HG03442 (cell line): ENCODE results near the gene WNK2.

Source experiments
- ATAC-seq: cut with Tn5 transposase; IDR thresholded peaks from one replicate; pipeline ENCODE4 v1.9.1; 2021; ENCODE audit warnings: mild to moderate bottlenecking, moderate library complexity; ENCODE audit not compliant: unreplicated experiment

WNK2 gene

DNA sequence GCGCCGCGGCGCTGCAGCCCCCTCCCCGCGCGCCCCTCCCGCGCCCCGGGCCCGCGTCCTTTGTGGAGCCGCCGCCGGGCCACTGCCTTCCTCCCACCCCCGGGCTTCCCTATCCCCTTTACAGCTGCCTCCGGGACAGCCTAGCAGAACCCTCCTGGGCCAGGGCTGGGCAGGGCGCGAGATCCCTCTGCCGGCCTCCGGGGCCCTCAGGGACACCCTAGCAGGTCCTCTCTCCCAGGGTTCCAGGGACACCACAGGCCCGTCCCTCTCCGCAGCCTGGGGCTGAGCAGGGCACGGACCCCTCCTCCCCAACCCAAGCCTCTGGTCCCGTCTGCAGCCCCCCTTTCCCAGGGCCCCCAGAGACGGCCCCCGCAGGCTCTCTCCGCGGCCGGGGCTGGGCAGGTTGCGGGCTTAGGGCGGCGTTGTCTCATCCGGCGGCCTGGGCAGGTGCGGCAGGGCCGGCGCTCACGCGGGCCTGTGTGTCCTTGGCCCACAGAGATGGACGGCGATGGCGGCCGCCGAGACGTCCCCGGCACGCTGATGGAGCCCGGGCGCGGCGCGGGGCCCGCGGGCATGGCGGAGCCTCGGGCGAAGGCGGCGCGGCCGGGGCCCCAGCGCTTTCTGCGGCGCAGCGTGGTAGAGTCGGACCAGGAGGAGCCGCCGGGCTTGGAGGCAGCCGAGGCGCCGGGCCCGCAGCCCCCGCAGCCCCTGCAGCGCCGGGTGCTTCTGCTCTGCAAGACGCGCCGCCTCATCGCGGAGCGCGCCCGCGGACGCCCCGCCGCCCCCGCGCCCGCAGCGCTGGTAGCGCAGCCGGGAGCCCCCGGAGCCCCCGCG lies 710 bp downstream of the WNK2 start:
- ATAC-seq: no peak

DNA sequence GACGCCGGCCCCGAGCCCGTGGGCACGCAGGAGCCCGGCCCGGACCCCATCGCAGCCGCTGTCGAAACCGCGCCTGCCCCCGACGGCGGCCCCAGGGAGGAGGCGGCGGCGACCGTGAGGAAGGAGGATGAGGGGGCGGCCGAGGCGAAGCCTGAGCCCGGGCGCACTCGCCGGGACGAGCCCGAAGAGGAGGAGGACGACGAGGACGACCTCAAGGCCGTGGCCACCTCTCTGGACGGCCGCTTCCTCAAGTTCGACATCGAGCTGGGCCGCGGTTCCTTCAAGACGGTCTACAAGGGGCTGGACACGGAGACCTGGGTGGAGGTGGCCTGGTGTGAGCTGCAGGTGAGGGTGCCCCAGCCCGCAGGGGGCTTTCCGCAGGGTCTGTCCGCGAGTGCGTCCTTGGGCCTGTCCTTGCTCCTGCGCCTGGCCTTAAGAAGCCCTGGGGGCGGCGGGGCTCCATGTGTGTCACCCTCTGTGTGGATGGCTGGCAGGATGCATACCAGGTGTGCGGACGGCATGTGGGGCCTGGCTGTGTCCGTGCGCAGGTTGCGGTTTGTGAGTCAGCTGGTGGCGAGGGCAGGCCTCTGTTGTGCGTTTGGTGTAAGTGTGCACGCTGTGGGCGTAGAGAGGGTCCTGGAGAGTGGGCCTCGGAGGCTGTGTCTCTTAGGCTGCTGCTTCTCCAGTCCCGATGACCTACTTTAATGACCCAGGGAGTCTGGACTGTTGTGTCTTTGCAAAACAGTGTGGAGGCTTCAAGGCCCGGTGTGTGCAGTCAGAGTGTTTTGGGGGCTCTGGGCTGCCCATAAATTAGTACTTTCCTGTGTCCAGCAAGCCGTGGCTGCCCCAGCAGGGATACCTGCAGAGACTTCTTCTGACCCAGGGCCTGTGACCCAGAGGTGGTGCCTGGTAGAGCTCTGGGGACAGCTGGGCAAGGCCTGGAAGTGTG lies 1.6 kb downstream of the WNK2 start:
- no peak for ATAC-seq

DNA sequence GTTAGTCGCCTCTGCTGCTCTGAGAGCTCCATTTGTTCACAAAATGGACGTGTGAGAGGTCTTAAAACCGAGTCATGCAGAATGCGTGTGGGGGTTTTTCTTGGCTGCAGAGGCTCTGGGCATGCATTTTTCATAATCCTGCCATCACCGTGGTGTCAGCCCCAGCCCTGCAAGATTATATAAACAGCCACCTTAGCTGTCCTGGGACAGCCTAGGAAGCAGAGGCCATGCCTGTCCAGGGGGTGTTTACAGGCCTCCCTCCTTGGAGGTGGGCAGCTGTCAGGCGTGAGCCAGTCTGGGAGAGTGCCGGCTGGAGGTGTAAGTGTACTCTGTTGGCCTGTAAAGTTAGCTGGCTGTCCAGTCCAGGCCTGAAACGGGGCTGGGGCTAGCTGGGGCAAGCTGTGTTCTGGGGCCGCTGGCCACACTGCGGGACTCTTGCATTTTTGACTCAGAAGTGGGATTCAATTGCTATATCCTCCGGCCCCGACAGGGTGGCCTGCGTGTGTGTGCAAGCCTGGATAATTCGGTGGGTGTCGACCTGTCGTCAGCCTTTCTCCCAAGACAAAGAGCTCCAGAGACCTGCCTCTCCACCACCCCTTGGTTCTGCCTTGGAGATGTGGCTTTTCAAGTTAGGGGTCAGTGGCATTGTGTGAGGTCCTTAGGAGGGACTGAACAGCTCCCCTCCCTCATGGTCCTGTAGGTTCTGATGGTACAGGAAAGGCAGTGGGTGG lies 2.4 kb downstream of the WNK2 start:
- ATAC-seq: no peak

DNA sequence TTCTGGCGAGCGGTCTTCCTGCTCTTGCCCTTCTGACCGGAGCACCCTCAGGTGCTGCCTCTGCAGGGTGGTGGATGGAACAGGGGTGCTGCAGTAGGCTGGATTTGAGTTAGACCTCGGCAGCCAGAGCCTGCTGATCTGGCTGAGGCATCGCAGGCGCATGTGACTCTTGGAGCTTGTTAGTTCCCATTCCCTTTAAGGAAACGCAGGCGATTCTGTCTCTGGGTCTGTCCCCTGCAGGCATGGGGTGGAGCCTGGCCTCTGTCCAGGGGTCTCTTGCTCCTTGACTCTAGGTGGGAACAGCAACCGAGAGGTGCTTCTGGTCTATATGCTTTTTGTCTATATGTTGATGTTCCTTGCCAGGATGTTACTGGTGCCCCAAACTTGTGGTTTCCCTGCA lies 3.1 kb downstream of the WNK2 start:
- ATAC-seq: no peak

DNA sequence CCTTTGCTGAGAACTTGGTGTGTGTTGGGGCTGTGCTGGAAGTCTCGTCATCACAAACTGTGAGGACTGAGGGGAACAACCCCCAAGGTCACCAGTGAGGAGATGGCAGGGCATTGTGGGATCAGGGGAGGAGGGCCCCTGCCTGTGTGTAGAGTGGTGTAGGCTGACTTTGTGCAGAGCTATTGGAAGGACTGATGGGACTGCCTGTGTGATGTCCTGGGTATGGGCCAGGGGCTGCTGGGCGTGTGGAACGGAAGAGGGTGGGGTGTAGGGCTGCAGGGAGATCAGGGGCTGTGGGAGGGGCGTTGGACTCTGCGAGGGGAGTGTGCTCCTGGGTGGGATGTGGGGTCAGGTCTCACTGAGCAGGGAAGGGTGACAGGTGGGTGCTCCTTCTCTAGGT lies 3.6 kb downstream of the WNK2 start:
- no peak for ATAC-seq

DNA sequence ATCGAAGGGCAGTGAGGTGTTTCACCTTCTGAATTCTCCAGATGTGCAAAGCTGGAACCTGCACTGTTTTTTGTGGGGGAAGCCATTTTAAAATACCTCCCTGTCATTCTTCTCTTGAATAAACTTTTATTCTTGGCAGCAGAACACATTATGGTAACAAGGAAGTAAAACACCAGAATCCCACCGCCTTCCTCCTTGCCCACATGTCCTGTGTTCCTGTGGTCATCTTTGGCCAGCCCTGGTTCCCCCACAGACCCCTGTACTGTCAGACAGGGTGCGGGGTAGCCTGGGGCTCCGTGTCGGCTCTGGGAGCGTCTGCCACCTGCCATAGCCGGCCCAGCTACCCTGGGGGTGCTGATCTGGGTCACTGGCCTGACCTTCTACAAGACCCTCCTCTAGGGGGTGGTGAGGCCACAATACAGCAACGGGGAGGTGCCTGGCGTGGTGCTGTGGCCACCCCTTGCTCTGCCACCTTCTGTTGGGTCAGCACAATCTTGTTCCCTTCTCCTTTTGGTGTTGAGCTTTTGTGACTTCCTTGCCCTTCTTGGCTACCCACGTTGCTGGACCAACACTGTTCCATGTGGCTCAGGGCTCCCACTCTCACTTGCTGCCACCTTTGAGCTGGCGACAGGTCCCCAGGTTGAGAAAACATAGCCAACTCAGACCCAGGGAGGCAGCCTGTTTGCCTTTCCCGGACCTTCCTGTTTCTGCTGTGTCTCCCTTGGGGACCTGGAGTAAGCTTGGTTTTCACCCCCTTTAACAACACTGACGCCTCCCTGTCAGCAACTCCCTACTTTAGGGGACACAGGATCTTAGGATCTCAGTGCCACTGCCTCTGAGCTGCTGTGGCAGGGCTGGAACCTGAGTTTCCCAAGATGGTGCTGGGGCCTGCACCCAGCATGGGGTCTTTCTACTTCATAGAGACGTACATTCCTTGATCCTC lies 4.8 kb downstream of the WNK2 start:
- no peak for ATAC-seq

DNA sequence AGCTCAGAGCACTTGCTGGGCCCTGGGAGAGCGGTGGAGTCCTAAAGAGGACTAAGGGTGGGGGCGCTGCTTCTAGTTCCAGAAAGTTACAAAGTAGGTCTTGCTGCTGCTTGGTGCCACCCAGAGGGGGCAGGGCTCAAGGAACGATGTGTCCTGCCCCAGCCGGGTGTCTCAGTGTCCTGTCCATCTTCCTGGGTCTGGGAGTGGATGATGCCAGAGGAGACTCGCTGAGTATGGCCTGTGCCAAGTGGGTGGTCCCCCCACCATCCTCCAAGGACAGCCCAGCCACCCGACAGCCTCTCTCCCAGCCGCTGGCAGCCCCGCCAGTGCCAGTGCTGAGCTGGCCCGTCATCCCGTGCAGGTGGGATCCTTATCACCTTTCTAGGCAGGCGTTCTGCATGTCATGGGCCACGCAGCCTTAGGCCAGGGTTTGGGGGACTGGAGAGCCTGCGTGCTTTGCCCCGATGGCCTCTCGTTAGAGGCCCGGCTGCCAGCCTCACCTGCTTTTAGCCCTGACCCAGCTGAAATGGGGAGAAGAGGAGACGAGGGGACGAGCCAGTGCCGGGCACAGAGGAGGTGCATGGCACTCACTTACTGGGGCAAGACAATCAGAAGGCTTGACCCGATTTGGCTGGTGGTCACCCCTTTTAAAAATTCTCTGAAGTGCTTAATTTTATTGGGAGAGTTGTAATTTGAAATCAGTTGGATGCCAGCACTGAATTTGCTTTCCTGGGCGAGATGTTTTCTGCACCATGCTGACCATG lies 5.6 kb downstream of the WNK2 start:
- ATAC-seq: no peak

DNA sequence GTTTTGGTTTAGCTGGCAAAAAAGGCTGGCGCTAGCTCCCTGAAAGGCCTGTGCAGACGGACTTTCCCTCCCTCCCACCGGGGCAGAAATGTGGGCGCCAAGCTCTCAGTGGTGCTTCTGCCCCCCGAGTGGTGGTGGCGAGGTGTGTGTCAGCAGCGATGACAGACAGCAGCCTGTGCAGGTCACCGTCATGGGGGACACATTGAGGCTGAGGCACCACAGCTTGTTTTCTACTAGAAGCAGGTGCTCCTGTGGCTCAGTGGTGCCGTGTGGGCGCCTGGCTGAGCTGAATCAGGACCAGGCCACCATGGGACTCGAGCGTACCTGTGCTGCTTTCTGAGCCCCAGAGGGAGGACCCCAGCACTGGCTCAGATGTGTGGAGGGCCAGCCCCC lies 6.2 kb downstream of the WNK2 start:
- no peak for ATAC-seq

DNA sequence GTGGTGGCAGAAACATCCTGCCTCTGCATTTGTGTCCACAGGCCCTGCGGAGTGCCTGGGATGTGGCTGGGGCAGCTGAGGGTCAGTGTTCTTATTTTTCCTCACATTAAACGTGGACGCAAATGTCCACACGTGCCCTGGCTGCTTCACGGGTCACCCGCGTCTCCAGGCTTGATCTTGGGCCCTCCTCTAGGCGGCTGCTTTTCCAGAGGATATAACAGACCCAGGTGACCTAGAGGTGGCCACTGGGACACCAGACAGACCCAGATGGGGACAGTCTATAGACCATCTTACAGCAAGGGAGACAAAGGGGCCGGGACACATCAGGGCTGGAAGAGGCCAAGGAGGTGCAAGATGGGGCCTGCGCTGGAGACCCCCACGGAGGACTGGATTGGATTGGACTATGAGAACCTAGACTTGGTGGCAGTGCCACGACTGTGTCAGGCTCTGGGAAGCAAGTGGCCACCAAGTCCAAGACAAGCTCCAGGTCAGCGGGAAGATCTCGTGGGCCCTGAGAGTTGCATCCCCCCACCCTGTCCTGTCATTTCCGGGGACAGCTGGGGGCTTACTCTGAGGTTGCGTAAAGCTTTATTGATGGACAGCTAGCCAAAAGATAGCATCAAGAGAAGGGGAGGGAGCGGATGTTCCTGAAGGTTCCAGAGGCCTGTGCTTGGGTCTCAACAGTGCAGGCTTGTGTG lies 6.9 kb downstream of the WNK2 start:
- ATAC-seq: no peak

DNA sequence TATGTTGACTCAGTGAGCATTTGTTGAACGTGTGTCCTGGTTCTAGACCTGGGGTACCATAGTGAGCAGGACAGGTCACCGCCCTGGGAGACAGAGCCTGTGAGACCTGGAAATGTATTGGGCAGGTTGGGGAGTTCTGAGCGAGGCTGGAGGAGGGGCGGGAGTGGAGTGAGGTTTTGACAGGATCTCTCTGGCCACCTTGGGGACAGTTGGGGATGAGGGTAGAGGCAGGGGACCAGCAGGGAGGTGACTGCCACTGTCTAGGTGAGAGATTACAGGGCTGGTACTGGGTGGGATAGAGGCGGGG lies 7.4 kb downstream of the WNK2 start:
- ATAC-seq: no peak

DNA sequence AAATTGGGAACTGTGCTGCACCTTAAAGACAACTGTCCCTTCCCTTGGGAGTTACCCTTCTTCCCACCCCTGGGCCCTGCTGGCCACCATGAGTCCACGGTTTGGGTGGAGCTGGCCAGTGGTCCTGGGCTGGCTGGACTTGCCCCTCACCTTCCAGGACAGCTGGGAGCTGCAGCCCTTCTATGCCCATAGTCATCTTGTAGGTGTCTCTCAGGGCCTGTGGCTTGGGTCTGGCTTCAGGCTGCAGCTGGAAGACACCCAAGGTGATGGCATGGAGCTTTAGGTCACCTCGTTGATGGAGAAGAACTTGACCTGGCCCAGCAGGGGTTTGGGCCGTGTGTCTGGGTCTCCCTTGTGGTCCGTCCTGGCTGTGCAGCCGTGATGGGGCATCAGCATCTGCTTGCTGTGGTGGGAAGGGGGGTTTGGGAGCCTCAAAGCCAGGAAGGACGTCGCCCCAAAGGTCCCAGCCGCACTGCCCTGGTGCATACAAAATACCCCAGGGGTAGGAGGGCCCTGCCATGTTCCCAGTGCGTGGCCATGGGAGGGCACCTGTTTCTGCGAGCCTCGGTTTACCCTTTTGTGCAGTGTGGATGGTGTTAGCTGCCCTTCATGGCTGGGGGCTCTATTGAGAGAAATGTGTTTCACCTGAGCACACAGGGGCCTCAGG lies 8.9 kb downstream of the WNK2 start:
- ATAC-seq: no peak

DNA sequence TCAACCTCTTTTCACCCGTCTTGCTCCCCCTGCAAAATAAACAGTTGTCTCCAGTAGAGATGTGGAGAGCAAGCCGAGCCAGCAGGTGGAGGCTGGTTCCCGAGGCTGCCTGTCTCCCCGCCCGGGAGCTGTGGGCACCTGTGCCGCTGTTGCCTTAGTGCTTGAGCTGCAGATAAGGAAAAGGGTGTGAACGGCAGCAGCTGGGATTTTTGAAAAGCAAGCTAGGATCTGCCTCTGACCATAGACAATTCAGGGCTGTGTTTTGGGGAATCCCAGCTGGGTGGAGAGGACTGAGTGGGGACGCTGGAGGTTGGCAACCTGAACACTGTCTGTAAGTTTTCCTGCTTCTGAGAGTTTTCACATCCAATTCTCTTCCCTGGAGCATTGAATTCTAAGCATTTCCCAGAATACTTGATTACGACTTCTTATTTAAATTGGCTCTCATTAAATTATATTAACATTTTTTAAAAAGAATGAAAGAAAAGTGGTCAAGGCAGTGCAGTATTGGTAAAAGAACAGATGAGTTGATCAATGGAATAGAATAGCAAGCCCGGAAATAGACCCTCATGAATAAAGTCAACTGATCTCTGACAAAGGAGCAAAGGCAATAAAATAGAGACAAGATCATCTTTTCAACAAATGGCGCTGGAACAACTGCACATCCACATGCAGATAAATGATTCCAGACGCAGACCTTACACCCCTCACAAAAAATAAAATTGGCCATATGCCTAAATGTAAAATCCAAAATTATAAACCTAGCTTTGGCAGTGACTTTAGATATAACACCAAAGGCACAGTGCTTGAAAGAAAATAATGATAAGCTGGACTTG lies 9.7 kb downstream of the WNK2 start:
- ATAC-seq: no peak

DNA sequence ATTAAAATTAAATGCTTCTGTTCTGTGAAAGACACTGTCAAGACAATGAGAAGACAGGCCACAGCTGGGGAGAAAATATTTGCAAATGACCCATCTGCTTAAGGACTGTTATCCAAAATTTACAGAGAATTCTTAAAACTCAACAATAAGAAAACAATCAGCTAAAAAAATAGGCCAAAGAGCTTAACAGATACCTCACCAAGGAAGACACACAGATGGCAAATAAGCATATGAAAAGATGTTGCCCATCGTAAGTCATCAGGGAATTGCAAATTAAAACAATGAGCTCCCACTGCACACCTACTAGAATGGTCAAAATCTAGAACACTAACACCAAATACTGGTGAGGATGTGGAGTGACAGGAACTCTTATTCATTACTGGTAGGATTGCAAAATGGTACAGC lies 10.3 kb downstream of the WNK2 start:
- ATAC-seq: no peak

DNA sequence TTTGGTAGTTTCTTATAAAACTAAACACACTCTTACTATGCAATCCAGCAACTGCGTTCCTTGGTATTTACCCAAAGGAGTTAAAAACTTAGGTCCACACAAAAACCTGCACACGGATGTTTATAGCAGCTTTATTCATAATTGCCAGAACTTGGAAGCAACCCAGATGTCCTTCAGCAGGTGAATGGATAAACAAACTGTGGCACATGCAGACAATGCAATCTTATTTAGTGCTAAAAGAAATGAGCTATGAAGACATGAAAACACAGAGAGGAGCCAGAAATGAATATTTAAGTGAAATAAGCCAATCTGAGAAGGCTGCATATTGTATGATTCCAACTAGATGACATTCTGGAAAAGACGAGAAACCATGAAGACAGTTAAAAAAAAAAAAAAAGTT lies 10.7 kb downstream of the WNK2 start:
- no peak for ATAC-seq

DNA sequence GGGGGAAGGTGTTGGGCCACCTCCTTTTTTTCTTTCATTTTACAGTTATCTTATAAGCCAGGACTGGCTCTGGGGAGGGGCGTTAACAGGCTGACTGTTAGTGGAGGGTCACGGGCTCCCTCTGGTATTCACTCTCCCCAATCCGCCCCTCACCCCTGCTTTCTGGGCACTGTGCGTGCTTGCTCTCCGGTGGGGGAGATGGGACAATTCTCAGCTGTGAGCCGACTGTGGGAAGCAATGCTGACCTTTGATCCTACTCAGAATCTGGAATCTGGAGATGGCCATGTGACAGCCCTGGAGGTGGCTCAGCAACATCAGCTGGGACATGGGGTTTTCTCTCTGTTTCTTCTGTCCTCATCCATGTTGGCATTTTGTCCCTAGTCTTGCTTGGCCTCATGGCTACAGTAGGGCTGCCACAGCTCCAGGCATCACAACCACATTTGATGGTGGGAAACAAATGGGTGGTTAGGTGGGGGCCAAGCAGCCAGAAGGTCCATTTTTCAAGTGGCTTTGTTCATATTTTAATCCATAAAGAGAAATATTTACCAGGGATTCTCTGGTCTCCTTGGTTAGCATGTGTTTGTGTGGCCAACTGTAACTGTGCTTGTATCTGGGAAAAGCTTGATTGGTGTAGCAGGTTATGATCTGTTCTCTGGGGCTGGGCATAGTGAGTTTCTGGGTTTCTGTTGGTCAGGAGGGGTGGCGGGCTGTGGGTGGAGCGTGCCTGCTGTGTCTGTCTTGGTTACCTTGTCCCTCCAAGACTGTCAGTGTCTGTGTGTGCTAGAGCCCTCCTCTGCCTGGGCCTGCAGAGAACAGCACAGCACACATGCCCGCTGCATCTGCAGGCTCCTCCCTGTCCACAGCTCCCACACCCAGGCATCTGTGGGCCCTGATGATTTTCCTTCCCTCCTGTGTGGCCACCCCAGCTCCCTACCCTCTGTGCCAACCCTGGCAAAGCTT lies 12.4 kb downstream of the WNK2 start:
- no peak for ATAC-seq

DNA sequence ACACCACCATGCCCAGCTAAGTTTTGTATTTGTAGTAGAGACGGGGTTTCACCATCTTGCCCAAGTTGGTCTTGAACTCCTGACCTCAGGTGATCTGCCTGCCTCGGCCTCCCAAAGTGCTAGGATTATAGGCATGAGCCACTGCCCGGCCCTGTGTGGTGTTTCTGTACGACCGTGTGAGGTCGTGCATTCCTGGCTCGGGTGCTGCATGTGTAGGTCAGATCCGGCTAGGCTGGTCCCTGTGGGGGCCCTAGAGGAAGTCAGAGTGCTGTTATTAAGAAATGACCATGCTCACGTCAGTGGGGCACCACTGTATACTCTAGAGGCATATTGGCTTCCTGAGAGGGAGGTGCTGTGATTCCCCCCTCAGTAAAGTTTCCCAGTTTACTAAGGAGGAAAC lies 13.7 kb downstream of the WNK2 start:
- no peak for ATAC-seq
